Neural cell (in vitro differentiated cells): ENCODE data around the gene YTHDF2. TPM values are rescaled to one million over a fixed set of nuclear protein-coding genes. Genes with fewer than 3 reads are reported as not detected.
A peak's percentile ranks its signal among the peaks of the same experiment; 100 is the strongest.

Experiments used
- H2AFZ ChIP-seq: fragments of 200-600, 300-800 bp; sonication (generic), shearing (Covaris generic); 2 replicates; pipeline ENCODE4 v1.6.0; 2014; ENCODE audit warnings: low read depth, mild to moderate bottlenecking, antibody characterized with exemption, low read length, moderate library complexity
- H3F3A ChIP-seq: fragments of 200-600 bp; shearing (Covaris generic); 2 replicates; pipeline ENCODE4 v1.6.1; 2016; ENCODE audit warnings: mild to moderate bottlenecking, moderate library complexity, mixed read lengths, antibody characterized with exemption, low read length; ENCODE audit not compliant: insufficient read depth, poor library complexity, severe bottlenecking
- H3K27ac ChIP-seq: fragments of 200-600, 300-800 bp; sonication (generic), shearing (Covaris generic); 2 replicates; pipeline ENCODE4 v1.5.1; 2014; ENCODE audit warnings: mild to moderate bottlenecking, low read length, moderate library complexity
- H3K27me3 ChIP-seq: fragments of 300-800, 200-600 bp; sonication (generic), shearing (Covaris generic); 2 replicates; pipeline ENCODE4 v1.6.0; 2014; ENCODE audit warnings: mild to moderate bottlenecking, low read depth, low read length, moderate library complexity; ENCODE audit not compliant: insufficient read depth
- H3K36me3 ChIP-seq: fragments of 300-800, 200-600 bp; sonication (generic), shearing (Covaris generic); 2 replicates; pipeline ENCODE4 v1.5.1; 2014; ENCODE audit warnings: mild to moderate bottlenecking, antibody characterized with exemption, low read length, moderate library complexity; ENCODE audit not compliant: insufficient read depth
- H3K4me2 ChIP-seq: fragments of 300-800, 200-600 bp; sonication (generic), shearing (Covaris generic); 2 replicates; pipeline ENCODE4 v1.6.0; 2014; ENCODE audit warnings: mild to moderate bottlenecking, low read length
- H3K4me3 ChIP-seq: fragments of 300-800, 200-600 bp; sonication (generic), shearing (Covaris generic); 2 replicates; pipeline ENCODE4 v1.5.1; 2014; ENCODE audit warnings: mild to moderate bottlenecking, low read length, moderate library complexity
- H3K79me2 ChIP-seq: fragments of 200-600 bp; shearing (Covaris generic); replicated peaks from 2 replicates; pipeline ENCODE4 v1.6.0; 2014; ENCODE audit warnings: mild to moderate bottlenecking, low read length, moderate library complexity; ENCODE audit not compliant: insufficient read depth
- H3K9ac ChIP-seq: fragments of 300-800, 200-600 bp; sonication (generic), shearing (Covaris generic); 2 replicates; pipeline ENCODE4 v1.6.1; 2016; ENCODE audit warnings: mild to moderate bottlenecking, low read length, mixed read lengths
- H3K9me2 ChIP-seq: fragments of 200-600 bp; shearing (Covaris generic); 2 replicates; pipeline ENCODE4 v1.6.1; 2016; ENCODE audit warnings: mild to moderate bottlenecking, low read length, mixed read lengths; ENCODE audit not compliant: insufficient read depth
- H3K9me3 ChIP-seq: fragments of 200-600, 300-800 bp; sonication (generic), shearing (Covaris generic); 2 replicates; pipeline ENCODE4 v1.6.1; 2016; ENCODE audit warnings: mild to moderate bottlenecking, mixed run types, low read length, moderate library complexity, mixed read lengths
- H4K20me1 ChIP-seq: fragments of 200-600 bp; shearing (Covaris generic); 2 replicates; pipeline ENCODE4 v1.6.1; 2016; ENCODE audit warnings: mild to moderate bottlenecking, mixed run types; ENCODE audit not compliant: insufficient read depth
- EP300 ChIP-seq: fragments of 450-650 bp; conservative IDR thresholded peaks from 2 replicates; pipeline ENCODE4 v1.6.1; 2014; ENCODE audit warnings: antibody characterized with exemption, mild to moderate bottlenecking, moderate library complexity; ENCODE audit not compliant: poor library complexity, severe bottlenecking
- EZH2 ChIP-seq: fragments of 200-600, 300-800 bp; shearing (Covaris generic), sonication (generic); IDR thresholded peaks from 2 replicates; pipeline ENCODE4 v1.6.1; 2014; ENCODE audit warnings: antibody characterized with exemption, low read length, borderline replicate concordance, mild to moderate bottlenecking; ENCODE audit not compliant: insufficient read depth, poor library complexity, severe bottlenecking
- MXI1 ChIP-seq: fragments of 450-650 bp; conservative IDR thresholded peaks from 2 replicates; pipeline ENCODE4 v1.6.1; 2014; ENCODE audit warnings: antibody characterized with exemption, mild to moderate bottlenecking; ENCODE audit not compliant: poor library complexity, severe bottlenecking
- POLR2AphosphoS5 ChIP-seq: IDR thresholded peaks from 2 replicates; pipeline ENCODE4 v1.6.1; 2012
- RAD21 ChIP-seq: fragments of 450-650 bp; conservative IDR thresholded peaks from 2 replicates; pipeline ENCODE4 v1.6.1; 2014; ENCODE audit warnings: antibody characterized with exemption, mild to moderate bottlenecking, moderate library complexity
- SMC3 ChIP-seq: fragments of 450-650 bp; conservative IDR thresholded peaks from 2 replicates; pipeline ENCODE4 v1.6.1; 2014; ENCODE audit warnings: antibody characterized with exemption, mild to moderate bottlenecking, moderate library complexity; ENCODE audit not compliant: poor library complexity
- TAF1 ChIP-seq: IDR thresholded peaks from 2 replicates; pipeline ENCODE4 v1.6.1; 2012; ENCODE audit warnings: low read depth
- polyA plus RNA-seq: library from polyadenylated mRNA; depleted of rRNA; stranded (reverse); fragments of >200 nt; gene quantifications from 2 replicates; pipeline ENCODE4 v1.2.3, GENCODE V29; 2014
- TF ChIP-seq, protein P1 (sequence below): fragments of 450-650 bp; IDR thresholded peaks from 2 replicates; pipeline ENCODE4 v1.5.1; 2014; ENCODE audit warnings: antibody characterized with exemption, mild to moderate bottlenecking, moderate library complexity; ENCODE audit not compliant: poor library complexity, severe bottlenecking
- TF ChIP-seq, protein P2 (sequence below): IDR thresholded peaks from 2 replicates; pipeline ENCODE4 v1.6.1; 2012; ENCODE audit warnings: borderline replicate concordance

Gene YTHDF2
- polyA plus RNA-seq, 1 donor from 2014 or later, result 90.2 TPM

DNA sequence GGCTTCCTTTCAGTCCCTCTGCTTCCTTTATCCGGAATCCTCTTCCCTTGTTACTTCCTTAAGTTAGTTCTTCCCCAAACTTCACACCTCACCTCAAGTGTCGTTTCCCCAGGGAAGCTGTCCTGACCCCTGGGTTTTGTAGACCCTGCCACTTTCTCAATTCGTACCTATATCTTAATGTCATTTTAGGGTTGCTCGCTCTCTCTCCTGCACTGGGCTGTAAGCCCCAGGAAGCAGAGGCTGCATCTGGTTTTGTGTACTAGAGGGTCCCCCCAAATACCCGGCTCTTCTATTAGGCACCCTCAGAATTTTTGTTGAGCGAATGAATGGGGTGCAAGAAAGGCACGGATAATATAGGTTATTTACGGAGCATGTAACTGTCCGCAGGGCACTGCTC is 74.6 kb downstream of the YTHDF2 start:
- Histone ChIP-seq H3K9ac (no peak overlapping the region), H3K36me3 (no peaks in the 10 kb centered on the region), H4K20me1 (no peaks in the 10 kb centered on the region), H2AFZ (no peak overlapping the region), H3K4me3 (no peak overlapping the region), H3K9me2 (no peaks in the 10 kb centered on the region), H3K79me2 (no peaks in the 10 kb centered on the region), H3K9me3 (no peaks in the 10 kb centered on the region), H3K27me3 (peaks cover 44% of the 10 kb centered on the region), H3K27ac (no peak overlapping the region), H3K4me2 (no peak overlapping the region), H3F3A (no peaks in the 10 kb centered on the region)
- TF ChIP-seq SMC3 (no peak), EZH2 (no peak), MXI1 (no peak), RAD21 (no peak), TAF1 (no peak), POLR2AphosphoS5 (no peak), EP300 (no peak)
- TF ChIP-seq, protein P1, sequence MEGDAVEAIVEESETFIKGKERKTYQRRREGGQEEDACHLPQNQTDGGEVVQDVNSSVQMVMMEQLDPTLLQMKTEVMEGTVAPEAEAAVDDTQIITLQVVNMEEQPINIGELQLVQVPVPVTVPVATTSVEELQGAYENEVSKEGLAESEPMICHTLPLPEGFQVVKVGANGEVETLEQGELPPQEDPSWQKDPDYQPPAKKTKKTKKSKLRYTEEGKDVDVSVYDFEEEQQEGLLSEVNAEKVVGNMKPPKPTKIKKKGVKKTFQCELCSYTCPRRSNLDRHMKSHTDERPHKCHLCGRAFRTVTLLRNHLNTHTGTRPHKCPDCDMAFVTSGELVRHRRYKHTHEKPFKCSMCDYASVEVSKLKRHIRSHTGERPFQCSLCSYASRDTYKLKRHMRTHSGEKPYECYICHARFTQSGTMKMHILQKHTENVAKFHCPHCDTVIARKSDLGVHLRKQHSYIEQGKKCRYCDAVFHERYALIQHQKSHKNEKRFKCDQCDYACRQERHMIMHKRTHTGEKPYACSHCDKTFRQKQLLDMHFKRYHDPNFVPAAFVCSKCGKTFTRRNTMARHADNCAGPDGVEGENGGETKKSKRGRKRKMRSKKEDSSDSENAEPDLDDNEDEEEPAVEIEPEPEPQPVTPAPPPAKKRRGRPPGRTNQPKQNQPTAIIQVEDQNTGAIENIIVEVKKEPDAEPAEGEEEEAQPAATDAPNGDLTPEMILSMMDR, result no peak
- TF ChIP-seq, protein P2, sequence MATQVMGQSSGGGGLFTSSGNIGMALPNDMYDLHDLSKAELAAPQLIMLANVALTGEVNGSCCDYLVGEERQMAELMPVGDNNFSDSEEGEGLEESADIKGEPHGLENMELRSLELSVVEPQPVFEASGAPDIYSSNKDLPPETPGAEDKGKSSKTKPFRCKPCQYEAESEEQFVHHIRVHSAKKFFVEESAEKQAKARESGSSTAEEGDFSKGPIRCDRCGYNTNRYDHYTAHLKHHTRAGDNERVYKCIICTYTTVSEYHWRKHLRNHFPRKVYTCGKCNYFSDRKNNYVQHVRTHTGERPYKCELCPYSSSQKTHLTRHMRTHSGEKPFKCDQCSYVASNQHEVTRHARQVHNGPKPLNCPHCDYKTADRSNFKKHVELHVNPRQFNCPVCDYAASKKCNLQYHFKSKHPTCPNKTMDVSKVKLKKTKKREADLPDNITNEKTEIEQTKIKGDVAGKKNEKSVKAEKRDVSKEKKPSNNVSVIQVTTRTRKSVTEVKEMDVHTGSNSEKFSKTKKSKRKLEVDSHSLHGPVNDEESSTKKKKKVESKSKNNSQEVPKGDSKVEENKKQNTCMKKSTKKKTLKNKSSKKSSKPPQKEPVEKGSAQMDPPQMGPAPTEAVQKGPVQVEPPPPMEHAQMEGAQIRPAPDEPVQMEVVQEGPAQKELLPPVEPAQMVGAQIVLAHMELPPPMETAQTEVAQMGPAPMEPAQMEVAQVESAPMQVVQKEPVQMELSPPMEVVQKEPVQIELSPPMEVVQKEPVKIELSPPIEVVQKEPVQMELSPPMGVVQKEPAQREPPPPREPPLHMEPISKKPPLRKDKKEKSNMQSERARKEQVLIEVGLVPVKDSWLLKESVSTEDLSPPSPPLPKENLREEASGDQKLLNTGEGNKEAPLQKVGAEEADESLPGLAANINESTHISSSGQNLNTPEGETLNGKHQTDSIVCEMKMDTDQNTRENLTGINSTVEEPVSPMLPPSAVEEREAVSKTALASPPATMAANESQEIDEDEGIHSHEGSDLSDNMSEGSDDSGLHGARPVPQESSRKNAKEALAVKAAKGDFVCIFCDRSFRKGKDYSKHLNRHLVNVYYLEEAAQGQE, result no peak

DNA sequence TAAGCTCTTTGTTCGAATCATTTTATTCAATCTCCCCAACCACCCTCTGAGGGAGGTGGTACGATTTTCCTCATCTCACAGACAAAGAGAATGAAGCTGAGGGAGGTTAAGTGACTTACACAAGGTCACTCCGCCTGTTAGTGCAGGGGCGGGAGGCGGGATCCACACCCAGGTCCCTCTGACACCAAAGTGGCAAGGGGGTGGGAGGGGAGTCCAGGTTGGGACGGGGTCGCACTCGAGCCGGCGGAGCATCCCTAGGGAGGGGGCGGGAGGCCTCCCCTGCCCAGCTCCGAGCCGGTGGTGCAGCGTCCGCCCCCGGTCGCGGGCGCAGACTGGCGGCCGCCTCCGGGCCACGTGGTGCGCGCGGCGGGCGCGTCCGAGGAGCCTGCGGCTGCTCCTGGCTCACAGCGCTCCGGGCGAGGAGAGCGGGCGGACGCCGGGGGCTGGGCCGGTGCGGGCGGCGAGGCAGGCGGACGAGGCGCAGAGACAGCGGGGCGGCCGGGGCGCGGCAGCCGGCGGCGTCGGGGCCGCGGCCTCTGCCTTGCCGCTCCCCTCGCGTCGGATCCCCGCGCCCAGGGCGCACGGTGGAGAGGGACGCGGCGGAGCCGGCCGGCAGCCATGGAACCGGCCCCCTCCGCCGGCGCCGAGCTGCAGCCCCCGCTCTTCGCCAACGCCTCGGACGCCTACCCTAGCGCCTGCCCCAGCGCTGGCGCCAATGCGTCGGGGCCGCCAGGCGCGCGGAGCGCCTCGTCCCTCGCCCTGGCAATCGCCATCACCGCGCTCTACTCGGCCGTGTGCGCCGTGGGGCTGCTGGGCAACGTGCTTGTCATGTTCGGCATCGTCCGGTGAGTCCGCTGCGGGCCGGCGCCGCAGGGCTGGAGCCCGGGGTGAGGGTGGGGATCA is 75.3 kb downstream of the YTHDF2 start, which contains the start of gene OPRD1:
Gene OPRD1 (plus strand): TSS at position 405 of the 903 bp plus-strand sequence. CDS start 214 bp downstream, at position 619.
- no peak within 1 kb of the TSS for H2AFZ ChIP-seq
- H3K79me2 ChIP-seq, result no peaks in the 10 kb centered on the region
- peak within 1 kb of the TSS; percentile 54 for H3K4me3 ChIP-seq
- no peaks in the 10 kb centered on the region for H3K9me2 ChIP-seq
- no peaks in the 10 kb centered on the region for H3K9me3 ChIP-seq
- H3K27me3 ChIP-seq, result peaks cover 44% of the 10 kb centered on the region
- no peak within 1 kb of the TSS for H3K27ac ChIP-seq
- H3K4me2 ChIP-seq, result no peak within 1 kb of the TSS
- TF ChIP-seq EZH2, result peak; percentile 73
- TF ChIP-seq, protein P1, result no peak
- TF ChIP-seq SMC3, result no peak
- no peak within 1 kb of the TSS for H3K9ac ChIP-seq
- H3K36me3 ChIP-seq, result no peaks in the 10 kb centered on the region
- H3F3A ChIP-seq, result no peaks in the 10 kb centered on the region
- no peaks in the 10 kb centered on the region for H4K20me1 ChIP-seq
